Heart left ventricle (tissue), 16 donors: ENCODE measurements around the gene CYP3A4. TPM values are rescaled to one million over a fixed set of nuclear protein-coding genes. Genes with fewer than 3 reads are reported as not detected.

Source experiments
- ATAC-seq, 4 donors: fragments of 200-7000 bp; cut with Tn5 transposase; one replicate each; pipeline ENCODE4 v1.9.1; 2020 to 2022; ENCODE audit warnings: moderate library complexity in 4 of 4, mild to moderate bottlenecking in 3 of 4, moderate number of reproducible peaks in 1 of 4
- DNase-seq, 5 donors: peaks; one replicate each; pipeline ENCODE4 v3.0.0-alpha.2; 2020
- H3K27ac ChIP-seq, 12 donors: fragments of 200-600 bp; sonication (generic) in 4 of 12; one replicate each; pipeline versions ENCODE4 v1.5.0 to v1.8.0; 2016 to 2022; ENCODE audit warnings: mild to moderate bottlenecking in 2 of 12
- H3K27me3 ChIP-seq, 9 donors: fragments of 200-600 bp; sonication (generic) in 2 of 9; one replicate each; pipeline versions ENCODE4 v1.5.1 to v1.8.0; 2016 to 2022; ENCODE audit warnings: mild to moderate bottlenecking in 3 of 9
- H3K36me3 ChIP-seq, 9 donors: fragments of 200-600 bp; sonication (generic) in 2 of 9; one replicate each; pipeline versions ENCODE4 v1.5.0 to v1.8.0; 2018 to 2022; ENCODE audit warnings: mild to moderate bottlenecking in 2 of 9
- H3K4me1 ChIP-seq, 12 donors: fragments of 200-600 bp; sonication (generic) in 4 of 12; one replicate each; pipeline versions ENCODE4 v1.5.0 to v1.8.0; 2016 to 2022; ENCODE audit warnings: mild to moderate bottlenecking in 3 of 12
- H3K4me3 ChIP-seq, 12 donors: fragments of 200-600 bp; sonication (generic) in 4 of 12; one replicate each; pipeline versions ENCODE4 v1.5.0 to v1.8.0; 2017 to 2022; ENCODE audit warnings: mild to moderate bottlenecking in 9 of 12, moderate library complexity in 4 of 12
- H3K9me3 ChIP-seq, 12 donors: fragments of 200-600 bp; sonication (generic) in 4 of 12; one replicate each; pipeline versions ENCODE4 v1.5.0 to v1.8.0; 2016 to 2022; ENCODE audit warnings: mild to moderate bottlenecking in 1 of 12
- CTCF ChIP-seq, 12 donors: fragments of 200-600 bp; sonication (generic) in 4 of 12; IDR thresholded peaks; one replicate each; pipeline versions ENCODE4 v1.5.0 to v1.8.0; 2018 to 2022; ENCODE audit warnings: antibody characterized with exemption in 12 of 12, mild to moderate bottlenecking in 5 of 12
- POLR2A ChIP-seq, 2 donors: fragments of 450-650 bp; IDR thresholded peaks; one replicate each; pipeline ENCODE4 v1.6.1; 2017; ENCODE audit warnings: antibody characterized with exemption in 2 of 2, mild to moderate bottlenecking in 2 of 2, moderate library complexity in 2 of 2
- WGBS, 4 donors: extraction: QIAGEN DNeasy Blood & Tissue Kit in 2 of 4; methylation state at CpG; one replicate each; pipeline versions ENCODE4 v1.1.5 to v1.1.7; 2013 to 2018; 5-methylcytosine and 5-hydroxymethylcytosine counted together
- intact Hi-C, 10 donors: fragments of 100-400 bp; cut with DNase I; formaldehyde crosslinking; loops; one replicate each; pipeline versions ENCODE4 v1.11.1 to v1.14.2; 2022
- polyA plus RNA-seq, 2 donors: library from polyadenylated mRNA; stranded (reverse); fragments of 200-250 nt; gene quantifications; one replicate each; pipeline ENCODE4 v1.2.3, GENCODE V29; 2013
- total RNA-seq, 9 donors: library from RNA; depleted of rRNA in 2 of 9; stranded (reverse); fragments of >200 nt in 2 of 9; fragmentation: NEBNext Ultra II Directional in 3 of 9; extraction: Animal tissue kit (Norgen Biotek cat#: 25700) in 3 of 9; gene quantifications; one replicate each; pipeline versions ENCODE4 v1.1.0 to v1.2.4, GENCODE V29; 2016 to 2023
- donor health status: ischemic (EF 13 %, LVEDD 7.1; RV severe dilation, severe dysfunction).
- donor health status: healthy with polysubstance abuse.
- donor health status: DM: no; HTN: yes; CAD: no.
- donor health status: DM: no; HTN: no; CAD: no.
- donor health status: ischemic (EF 25% LVEDD 6.9; RV normal size, moderate dysfunction).
- donor health status: ischemic (EF 25% LVEDD 5.7; RV mildly dilated, moderate dysfunction).
- donor health status: healthy.
- donor health status: DM: yes; HTN: yes; CAD: no.
- donor health status: ischemic (EF 35%, LVEDD 5.7; RV mildly dilated, moderate dysfunction).
- donor health status: nonischemic (EF 11% LVEDD 7.7; RV severe dilation, severe dysfunction).
- donor health status: DM: yes; HTN: yes; CAD: no.
- donor health status: PGD.
- donor health status: ischemic (EF 29% LVEDD 5.4; RV normal size, mild dysfunction).
- donor health status: nonischemic (EF 23%, LVEDD 6.1; RV moderate dilation, normal function).

CYP3A4 gene
- total and polyA plus RNA-seq, 11 donors: 0.03 to 0.56 TPM; not detected in 9

- Histone ChIP-seq H3K4me3 (no peak overlapping the region), H3K27me3 (peaks cover 0 to 10% (median 0%) of the 10 kb centered on the region in 9 donors), H3K27ac (no peak overlapping the region), H3K9me3 (peaks cover 0 to 5% (median 0%) of the 10 kb centered on the region in 12 donors), H3K4me1 (peaks cover 0 to 4% (median 0%) of the 10 kb centered on the region in 12 donors), H3K36me3 (no peaks in the 10 kb centered on the region)
- TF ChIP-seq POLR2A (IDR thresholded peaks at IDR 0.05) (no peak), CTCF (IDR thresholded peaks at IDR 0.05) (no peak)
- DNase-seq (no peak), ATAC-seq (no peak)
- 27 to 57% (median 42%) methylated on average over 1 of the region's 1 CpG for WGBS, 4 donors
- intact Hi-C loops: no loop called here
Observed at GRCh38 chr7:99767662-99768061, 16.3 kb downstream of the CYP3A4 start.

- TF ChIP-seq CTCF (IDR thresholded peaks at IDR 0.05) (no peak), POLR2A (IDR thresholded peaks at IDR 0.05) (no peak)
- intact Hi-C loops: no loop called here
- 88 to 95% (median 92%) methylated on average over 3 of the region's 3 CpGs for WGBS, 4 donors
Observed at GRCh38 chr7:99766484-99767099, 17.4 kb downstream of the CYP3A4 start.

GRCh38 chr7:99764478-99764877 is 19.5 kb downstream of the CYP3A4 start:
- Histone ChIP-seq H3K36me3 (no peaks in the 10 kb centered on the region), H3K4me1 (peaks cover 0 to 4% (median 0%) of the 10 kb centered on the region in 12 donors), H3K27ac (no peak overlapping the region), H3K27me3 (no peaks in the 10 kb centered on the region), H3K4me3 (no peak overlapping the region), H3K9me3 (no peaks in the 10 kb centered on the region)
- intact Hi-C loops: no loop called here
- DNase-seq (no peak), ATAC-seq (no peak)
- 73 to 86% (median 84%) methylated on average over 3 of the region's 3 CpGs for WGBS, 4 donors
- TF ChIP-seq CTCF (IDR thresholded peaks at IDR 0.05): no peak
- no peak for TF ChIP-seq POLR2A (IDR thresholded peaks at IDR 0.05)

More at GRCh38 chr7:99766484-99767099, 17.4 kb downstream of the CYP3A4 start:
- H3K4me3 ChIP-seq: no peak overlapping the region
- DNase-seq (no peak), ATAC-seq (no peak)
- no peaks in the 10 kb centered on the region for H3K36me3 ChIP-seq
- H3K27ac ChIP-seq: no peak overlapping the region
- H3K4me1 ChIP-seq: peaks cover 0 to 4% (median 0%) of the 10 kb centered on the region in 12 donors
- H3K27me3 ChIP-seq: peaks cover 0 to 8% (median 0%) of the 10 kb centered on the region in 9 donors
- peaks cover 0 to 5% (median 0%) of the 10 kb centered on the region in 12 donors for H3K9me3 ChIP-seq

GRCh38 chr7:99762680-99763327 is 21.2 kb downstream of the CYP3A4 start:
- DNase-seq (peak in 4 of 5 donors; percentile 25 to 59 (median 38)), ATAC-seq (peak; percentile 91 to 100 (median 98))
- TF ChIP-seq POLR2A (IDR thresholded peaks at IDR 0.05) (no peak), CTCF (IDR thresholded peaks at IDR 0.05) (no peak)
- H3K9me3 ChIP-seq: no peaks in the 10 kb centered on the region
- WGBS, 4 donors: 44 to 62% (median 50%) methylated on average over 7 of the region's 7 CpGs
- H3K4me1 ChIP-seq: peaks cover 0 to 4% (median 0%) of the 10 kb centered on the region in 12 donors
- H3K36me3 ChIP-seq: no peaks in the 10 kb centered on the region
- no peak overlapping the region for H3K4me3 ChIP-seq
- intact Hi-C loops: no loop called here
- no peaks in the 10 kb centered on the region for H3K27me3 ChIP-seq
- H3K27ac ChIP-seq: no peak overlapping the region
